ENCODE results near the gene IER2.
"Not testable (repeated sequence)": the region's sequence is repeated elsewhere in the genome, so short reads cannot be mapped to it uniquely, and the experiment has no call there.

Gene IER2

DNA sequence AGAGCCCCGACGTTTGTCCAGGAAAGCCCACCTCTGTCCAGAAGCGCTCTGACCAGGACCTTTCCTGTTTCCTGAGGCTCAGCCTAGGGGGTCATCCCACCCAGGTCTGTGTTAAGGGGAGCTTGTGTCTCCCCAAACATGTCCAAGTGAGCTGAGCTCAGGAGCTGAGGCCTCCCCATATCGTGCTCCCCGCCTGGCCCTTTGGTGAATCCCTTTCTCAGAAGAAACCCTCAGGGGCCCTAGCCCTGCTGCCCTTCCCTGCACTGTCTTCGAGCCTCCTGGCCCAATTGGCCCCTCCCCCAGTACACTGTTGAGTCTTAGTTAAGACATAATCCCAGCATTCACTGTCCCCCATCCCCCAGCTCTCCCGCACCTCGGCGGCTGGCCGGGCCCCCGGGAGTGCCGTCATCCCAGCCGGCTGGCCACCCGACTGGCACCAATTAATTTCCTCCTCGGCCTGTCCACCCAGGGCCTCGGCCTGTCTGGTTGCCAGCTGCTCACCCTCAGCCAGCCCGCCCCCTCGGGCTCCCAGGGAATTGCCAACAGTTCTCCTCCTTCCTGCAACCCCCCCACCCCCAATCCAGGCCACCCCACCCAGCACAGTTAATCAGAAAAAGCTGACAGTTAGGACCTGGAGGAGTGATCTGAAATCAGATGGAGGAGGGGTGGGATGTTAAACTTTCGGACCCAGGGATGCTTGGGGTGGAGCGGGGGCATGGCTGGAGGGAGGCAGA, 13.6 kb downstream of the IER2 start:
- DNase-seq, result peak; percentile 81

DNA sequence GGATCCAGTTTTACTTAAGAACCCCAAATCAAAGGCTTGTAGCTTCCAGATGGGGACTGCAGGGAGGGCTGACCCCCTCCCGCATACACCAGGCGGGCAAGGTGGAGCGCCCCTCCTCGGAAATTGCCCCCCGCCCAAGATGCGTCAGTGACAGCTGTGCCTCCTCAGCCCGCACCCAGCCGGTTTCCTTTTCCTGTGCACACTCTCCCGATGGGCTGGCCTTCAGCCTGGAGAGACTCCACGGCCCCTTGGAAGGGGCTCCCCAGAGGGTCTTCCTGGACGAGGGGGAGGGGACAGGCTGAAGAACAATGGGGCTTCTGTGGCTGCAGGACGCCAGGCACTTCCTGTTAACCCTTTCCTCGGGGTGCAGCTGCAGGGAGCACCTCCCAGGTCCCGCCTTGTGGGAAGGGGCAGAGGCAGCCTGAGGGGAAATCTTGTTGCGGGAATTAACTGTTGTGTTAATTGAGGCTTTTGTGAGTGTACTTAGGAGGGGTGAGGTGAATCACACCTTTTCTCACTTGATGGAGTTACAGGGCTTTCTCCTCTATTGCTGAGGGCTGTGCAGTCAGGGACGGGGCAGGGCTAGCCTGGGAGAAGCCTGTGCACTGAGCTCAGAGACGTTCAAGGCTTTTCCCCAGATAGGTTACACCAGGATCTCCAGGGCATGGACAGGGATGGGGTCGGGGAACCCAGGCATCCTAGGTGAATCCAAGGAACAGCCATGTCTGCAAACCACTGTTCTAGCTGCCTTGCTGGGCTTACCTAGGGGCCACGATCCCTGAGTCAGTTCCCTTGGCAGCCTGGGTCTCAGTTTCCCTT, 14.3 kb downstream of the IER2 start:
- DNase-seq, result peak; percentile 88

DNA sequence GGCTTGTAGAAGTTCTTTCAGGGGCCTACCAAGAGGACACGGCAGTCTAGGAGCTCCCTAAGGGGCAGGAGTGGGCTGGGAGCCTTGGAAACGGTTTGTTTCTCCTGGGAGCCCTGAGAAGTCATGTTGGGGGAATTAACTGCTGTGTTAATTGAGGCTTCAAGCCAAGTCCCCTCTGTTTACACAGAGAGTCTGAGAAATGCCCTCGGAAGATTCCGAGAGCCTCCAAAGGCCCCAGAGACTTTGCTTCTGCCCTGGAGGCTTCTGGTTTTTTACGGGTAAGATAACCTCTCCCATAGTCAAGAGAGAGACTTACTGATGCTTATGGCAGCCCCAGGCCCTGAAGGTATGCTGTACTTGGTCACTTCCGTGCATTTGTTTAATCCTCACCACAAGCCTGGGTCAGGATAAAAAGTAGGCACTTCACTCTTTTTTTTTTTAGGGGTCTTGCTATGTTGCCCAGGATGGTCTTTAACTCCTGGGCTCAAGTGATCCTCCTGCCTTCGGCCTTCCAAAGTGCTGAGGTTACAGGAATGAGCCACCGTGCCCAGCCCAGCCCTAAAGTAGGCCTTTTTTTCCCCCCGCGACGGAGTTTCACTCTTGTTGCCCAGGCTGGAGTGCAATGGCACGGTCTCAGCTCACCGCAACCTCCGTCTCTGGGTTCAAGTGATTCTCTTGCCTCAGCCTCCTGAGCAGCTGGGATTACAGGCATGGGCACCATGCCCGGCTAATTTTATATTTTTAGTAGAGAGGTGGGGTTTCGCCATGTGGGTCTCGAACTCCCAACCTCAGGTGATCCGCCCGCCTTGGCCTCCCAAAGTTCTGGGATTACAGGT, 15.2 kb downstream of the IER2 start:
- DNase-seq, result no peak

DNA sequence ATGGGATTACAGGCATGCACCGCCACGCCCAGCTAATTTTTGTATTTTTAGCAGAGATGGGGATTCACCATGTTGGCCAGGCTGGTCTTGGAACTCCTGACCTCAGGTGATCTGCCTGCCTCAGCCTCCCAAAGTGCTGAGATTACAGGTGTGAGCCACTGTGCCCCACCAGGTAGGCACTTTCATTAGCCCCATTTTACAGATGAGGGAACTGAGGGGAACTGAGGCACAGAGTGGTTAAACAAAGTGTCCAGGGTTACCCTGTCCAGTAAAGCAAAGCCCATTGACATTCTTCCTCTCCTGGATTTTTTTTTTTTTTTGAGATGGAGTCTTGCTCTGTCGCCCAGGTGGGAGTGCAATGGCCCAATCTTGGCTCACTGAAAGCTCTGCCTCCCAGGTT, 15.9 kb downstream of the IER2 start:
- not testable (repeated sequence) for DNase-seq

DNA sequence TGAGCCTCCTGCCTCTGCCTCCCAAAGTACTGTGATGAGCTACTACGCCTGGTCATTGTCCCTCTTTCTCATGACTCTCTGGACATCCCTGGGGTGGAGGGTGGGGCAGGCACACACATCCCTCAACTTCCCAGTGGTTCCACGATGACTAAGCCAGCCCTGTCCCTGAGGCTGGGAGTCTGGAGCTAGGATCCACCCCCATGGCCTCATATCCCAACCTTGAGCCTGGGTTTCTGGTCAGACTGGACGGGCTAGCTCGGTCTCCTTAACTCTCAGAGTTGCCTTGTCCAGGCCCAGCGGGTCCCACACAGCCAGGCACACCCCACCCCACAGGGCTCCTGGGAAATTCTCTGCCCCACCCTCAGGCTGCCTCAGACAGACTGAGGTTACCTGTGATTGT, 19.6 kb downstream of the IER2 start:
- DNase-seq, result no peak

DNA sequence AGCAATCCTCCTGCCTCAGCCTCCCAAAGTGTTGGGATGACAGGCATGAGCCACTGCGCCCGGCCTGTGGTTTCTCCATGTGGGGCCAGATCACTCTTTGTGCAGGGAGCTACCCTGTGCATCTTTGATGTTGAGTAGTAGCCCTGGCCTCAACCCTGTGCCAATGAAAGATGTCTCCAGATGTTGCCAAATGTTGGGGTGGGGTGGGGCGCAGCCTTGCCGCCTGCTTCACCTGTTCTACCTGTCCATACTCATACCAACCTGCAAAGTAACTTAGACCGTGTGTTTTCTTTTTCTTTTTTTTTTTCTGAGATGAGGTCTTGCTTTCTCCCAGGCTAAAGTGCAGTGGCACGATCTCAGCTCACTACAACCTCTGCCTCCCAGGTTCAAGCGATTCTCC, 20.9 kb downstream of the IER2 start:
- DNase-seq, result no peak

DNA sequence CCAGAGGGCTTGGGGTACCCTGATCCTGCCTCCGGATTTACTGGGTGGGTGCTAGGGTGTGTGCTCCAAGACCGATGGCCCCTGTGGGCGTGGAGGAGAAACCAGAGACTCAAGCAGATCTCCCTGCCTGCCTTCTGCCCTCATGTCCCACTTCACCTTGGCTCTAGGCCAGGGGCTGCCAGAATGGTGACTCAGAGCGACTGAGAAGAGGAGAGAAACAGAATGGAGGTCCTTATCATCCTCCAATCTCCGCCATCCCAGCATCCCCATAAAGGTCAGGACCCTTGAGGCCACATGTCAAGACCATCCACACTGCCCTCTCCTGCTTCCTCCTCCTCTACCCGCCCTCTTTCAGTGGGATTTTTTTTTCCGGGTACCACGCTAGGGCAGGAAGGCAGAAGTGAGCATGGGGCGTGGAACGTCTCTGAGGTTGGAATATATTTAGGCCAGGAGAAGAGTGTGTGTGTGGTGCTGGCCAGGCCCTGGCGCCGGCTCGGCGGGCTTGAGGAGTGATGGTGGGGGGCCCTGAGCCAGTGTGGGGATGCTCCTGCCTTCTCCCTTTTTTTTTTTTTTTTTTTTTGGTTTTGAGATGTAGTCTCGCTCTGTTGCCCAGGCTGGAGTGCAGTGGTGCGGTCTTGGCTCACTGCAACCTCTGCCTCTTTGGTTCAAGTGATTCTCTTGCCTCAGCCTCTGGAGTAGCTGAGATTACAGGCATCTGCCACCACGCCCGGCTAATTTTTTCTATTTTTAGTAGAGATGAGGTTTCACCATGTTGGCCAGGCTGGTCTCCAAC, 22.3 kb downstream of the IER2 start:
- DNase-seq, result no peak

DNA sequence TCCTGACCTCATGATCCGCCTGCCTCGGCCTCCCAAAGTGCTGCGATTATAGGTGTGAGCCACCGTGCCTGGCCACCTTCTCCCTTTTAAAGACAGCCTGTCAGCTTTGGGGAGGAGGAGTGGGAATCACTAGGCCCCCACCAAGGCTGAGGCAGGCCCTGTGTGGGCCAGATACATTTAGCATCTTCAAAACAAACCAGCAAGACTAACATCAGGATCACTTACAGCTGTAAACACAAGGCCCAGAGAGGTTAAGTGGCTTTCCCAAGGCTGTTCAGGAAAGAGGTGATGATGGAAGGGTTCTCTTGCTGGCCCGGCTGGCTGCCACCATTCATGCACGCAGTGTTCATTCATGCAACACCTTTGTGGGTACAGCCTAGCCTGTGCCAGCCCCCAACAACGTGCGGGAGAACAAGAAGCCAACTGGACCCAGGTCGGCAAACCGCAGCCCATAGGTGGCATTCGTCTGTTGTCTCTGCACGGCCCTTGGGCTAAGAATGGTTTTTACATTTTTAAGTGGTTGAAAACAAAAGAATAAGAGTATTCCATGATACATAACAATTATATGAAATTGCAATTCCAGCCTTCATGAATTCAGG, 23.0 kb downstream of the IER2 start:
- DNase-seq, result no peak

DNA sequence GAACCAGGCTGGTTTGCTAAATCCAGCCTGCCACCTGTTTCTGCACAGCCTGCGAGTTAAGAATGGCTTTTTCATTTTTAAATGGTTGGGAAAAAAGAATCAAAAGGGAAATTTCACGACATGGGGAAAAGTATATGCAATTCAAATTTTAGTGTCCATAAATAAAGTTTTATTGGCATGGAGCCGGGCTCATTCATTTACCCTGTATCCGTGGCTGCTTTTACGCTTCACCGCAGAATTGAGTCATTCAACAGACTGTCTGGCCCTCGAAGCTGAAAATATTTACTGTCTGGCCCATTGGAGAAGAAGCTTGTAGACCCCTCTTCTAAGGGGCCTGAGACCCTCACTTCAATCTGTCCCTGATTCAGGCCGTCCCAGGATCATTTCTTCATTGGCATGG, 26.1 kb downstream of the IER2 start:
- no peak for DNase-seq

DNA sequence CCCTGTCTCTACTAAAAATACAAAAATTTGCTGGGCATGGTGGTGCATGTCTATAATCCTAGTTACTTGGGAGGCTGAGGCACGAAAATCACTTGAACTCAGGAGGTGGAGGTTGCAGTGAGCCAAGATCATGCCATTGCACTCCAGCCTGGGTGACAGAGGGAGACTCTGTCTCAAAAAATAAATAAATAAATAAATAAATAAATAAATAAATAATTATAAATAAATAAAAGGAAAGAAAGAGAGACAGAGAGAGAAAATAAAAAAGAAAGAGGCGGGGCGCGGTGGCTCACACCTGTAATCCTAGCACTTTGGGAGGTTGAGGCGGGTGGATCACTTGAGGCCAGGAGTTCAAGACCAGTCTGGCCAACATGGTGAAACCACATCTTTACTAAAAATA, 27.4 kb downstream of the IER2 start:
- DNase-seq, result not testable (repeated sequence)

DNA sequence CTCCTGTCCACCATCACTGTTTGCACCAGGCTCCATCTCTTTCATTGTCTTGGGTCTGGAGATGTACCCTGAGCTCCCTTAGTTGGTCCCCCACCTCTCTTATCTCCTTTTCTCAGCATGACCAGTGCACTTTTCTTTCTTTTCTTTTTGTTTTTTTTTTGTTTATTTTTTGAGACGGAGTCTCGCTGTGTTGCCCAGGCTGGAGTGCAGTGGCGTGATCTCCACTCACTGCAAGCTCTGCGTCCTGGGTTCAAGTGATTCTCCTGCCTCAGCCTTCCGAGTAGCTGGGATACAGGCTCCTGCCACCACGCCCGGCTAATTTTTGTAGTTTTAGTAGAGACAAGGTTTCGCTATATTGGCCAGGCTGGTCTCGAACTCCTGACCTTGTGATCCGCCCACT, 28.1 kb downstream of the IER2 start:
- DNase-seq, result not testable (repeated sequence)

DNA sequence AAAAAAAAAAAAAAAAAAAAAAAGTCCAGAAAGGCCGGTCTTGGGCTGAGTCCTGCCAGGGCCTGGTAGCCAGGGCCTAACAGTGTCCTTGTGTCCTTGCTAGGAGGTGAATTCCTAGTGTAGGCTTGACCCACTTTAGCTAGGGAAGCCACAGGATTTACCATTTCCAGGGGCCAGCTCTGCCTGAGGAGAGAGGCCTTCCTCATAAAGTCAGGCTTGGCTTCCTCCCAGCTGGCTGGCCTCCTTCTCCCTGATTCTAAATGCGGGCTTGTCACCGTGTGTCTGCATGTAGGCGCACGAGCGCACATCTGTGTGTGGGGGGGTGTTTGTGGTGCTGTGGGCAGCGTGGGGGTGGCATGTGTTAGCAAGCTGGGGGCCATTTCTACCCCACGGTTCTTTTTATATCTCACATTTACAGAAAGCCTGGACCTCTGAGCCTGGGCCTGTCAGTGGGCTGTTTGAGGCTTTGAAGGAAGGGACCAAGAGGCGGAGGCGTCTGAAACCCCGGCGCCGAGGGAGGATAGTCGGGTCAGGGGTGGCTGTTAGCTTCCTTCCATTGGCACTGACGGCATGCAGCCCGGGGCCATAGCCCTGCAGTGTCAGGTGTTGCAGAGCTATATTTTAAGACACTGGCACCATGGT, 31.7 kb downstream of the IER2 start:
- peak; percentile 68 for DNase-seq

DNA sequence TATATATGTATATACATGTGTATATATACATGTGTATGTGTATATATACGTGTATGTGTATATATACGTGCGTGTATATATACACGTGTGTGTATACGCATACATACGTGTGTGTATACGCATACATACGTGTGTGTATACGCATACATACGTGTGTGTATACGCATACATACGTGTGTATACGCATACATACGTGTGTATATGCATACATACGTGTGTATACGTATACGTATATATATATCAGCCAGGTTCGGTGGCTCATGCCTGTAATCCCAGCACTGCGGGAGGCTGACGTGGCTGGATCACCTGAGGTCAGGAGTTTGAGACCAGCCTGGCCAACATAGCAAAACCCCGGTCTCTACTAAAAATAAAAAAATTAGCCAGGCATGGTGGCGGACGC, 34.7 kb downstream of the IER2 start:
- DNase-seq, result not testable (repeated sequence)

DNA sequence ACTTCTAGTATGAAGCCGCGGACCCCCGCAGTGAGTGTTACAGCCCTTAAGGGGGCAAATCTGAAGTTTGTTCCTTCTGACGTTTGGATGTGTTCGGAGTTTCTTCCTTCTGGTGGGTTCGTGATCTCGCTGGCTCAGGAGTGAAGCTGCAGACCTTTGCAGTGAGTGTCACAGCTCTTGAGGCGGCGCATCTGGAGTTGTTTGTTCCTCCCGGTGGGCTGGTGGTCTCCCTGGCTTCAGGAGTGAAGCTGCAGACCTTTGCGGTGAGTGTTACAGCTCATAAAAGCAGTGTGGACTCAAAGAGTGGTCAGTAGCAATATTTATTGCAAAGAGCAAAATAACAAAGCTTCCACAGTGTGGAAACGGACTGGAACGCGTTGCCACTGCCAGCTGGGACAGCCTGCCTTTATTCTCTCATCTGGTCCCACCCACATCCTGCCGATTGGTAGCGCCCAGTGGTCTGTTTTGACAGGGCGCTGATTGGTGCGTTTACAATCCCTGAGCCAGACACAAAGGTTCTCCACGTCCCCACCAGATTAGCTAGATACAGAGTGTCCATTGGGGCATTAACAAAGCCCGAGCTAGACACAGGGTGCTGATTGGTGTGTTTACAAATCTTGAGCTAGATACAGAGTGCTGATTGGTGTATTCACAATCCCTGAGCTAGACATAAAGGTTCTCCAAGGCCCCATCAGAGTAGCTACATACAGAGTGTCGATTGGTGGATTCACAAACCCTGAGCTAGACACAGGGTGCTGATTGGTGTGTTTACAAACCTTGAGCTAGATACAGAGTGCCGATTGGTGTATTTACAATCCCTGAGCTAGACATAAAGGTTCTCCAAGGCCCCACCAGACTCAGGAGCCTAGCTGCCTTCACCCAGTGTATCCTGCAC, 35.8 kb downstream of the IER2 start:
- not testable (repeated sequence) for DNase-seq

DNA sequence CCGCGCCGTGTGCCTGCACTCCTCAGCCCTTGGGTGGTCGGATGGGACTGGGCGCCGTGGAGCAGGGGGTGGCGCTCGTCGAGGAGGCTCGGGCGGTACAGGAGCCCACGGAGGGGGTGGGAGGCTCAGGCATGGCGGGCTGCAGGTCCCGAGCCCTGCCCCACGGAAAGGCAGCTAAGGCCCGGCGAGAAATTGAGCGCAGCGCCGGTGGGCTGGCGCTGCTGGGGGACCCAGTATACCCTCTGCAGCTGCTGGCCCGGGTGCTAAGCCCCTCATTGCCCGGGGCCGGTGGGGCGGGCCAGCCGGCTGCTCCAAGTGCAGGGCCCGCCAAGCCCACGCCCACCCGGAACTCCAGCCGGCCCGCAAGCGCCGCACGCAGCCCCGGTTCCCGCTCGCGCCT, 36.5 kb downstream of the IER2 start:
- not testable (repeated sequence) for DNase-seq

DNA sequence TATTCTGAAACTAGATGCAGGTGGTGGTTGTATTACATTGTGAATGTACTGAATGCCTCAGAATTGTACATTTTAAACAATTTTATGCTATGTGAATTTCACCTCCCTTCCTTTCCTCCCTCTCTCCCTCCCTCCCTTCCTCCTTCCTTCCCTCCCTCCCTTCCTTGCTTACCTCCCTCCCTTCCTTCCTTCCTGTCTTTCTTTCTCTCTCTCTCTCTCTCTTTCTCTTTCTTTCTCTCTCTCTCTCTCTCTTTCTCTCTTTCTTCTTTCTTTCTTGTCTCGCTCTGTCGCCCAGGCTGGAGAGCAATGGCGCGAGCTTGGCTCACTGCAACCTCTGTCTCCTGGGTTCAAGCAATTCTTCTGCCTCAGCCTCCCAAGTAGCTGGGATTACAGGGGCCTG, 37.2 kb downstream of the IER2 start:
- no peak for DNase-seq

DNA sequence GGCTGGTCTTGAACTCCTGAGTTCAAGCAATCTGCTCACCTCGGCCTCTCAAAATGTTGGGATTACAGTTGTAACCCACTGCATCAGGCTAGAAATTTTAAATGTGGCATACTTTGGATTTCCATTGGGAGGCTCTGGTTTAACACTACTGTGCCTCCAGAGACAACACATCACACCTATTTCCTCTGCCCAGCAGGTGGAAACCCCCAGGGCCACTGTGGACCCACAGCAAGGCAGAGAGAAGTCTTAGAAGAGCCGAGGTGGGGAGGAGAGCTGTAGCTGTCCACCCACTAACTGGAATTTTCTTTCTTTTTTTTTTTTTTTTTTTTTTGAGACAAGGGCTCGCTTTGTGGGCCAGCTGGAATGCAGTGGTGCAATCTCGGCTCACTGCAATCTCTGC, 39.4 kb downstream of the IER2 start:
- no peak for DNase-seq

DNA sequence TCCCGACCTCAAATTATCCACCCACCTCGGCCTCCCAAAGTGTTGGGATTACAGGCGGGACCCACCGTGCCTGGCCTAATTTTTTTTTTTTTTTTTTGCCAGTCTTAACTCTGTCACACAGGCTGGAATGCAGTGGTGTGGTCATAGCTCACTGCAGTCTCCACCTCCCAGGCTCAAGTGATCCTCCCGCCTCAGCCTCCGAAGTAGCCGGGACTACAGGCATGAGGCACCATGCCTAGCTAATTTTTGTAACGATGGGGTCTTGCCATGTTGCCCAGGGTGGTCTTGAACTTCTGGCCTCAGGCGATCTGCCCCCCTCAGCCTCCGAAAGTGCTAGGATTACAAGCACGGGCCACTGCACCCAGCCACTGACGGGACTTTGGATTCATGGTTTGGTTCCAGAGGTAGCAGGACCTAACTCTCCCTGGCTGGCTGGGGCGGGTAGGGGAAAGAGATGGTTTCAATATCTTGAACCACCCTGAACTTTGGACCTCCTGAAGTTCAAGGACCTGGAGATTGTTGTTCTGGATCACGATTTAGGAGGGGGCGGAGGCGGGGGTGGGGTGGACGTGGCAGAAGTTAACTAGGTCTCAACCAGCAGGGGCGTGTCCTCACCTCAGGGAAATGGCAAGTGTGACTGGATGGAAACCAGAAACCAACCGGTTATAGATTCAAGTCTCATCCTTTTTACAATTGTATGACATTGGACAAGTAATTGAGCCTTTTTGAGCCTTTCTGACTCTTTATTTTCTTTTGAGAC, 40.8 kb downstream of the IER2 start:
- no peak for DNase-seq

DNA sequence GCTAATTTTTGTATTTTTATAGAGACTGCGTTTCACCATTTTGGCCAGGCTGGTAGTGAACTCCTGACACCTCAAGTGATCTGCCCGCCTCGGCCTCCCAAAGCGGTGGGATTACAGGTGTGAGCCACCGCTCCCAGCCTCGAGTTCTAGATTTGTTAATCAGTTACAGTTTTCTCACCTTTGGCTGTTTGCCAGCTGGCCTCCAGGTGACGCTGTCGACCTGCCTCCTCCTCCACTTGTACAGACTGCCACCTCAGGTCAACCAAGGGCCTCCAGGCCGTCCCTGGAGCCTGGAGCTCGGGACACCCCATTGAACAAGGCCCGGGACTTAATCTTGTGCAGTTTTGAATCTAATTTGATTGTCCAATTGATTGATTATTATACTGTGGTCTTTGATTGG, 45.5 kb downstream of the IER2 start:
- DNase-seq, result no peak

All from right kidney (tissue), 1 donor.